ENCODE results near the gene ETFBKMT. TPM values are rescaled to one million over a fixed set of nuclear protein-coding genes. Genes with fewer than 3 reads are reported as not detected.
A peak's percentile ranks its signal among the peaks of the same experiment; 100 is the strongest.

The ETFBKMT gene
- polyA plus RNA-seq, 3 donors: 0.67 to 2.2 (median 1.5) TPM

DNA sequence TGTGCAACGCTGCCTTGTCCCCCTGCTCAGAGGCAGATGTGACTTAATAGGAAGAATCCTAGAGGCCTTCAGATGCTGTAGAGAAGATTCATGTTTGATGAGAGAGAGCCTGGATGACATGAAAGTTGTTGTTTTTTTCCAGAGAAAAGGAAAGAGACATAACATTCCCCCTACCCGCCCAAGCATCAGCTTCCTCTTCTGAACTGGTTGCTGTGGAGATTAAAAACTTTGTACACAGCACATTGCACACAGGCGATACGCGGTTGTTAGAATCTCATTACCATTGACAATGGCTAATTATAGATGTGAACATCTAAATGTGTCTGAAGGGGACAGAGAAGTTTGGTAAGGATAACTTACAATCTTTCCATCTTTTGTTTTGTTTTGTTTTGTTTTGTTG is 13.6 kb upstream of the ETFBKMT start:
- no peak overlapping the region for H2AFZ ChIP-seq (ENCODE audit: insufficient read depth, low read depth, low read length, poor library complexity, severe bottlenecking)
- no peak overlapping the region for H3K4me3 Mint-ChIP-seq
- H3K4me1 Mint-ChIP-seq: peaks cover 19% of the 10 kb centered on the region

DNA sequence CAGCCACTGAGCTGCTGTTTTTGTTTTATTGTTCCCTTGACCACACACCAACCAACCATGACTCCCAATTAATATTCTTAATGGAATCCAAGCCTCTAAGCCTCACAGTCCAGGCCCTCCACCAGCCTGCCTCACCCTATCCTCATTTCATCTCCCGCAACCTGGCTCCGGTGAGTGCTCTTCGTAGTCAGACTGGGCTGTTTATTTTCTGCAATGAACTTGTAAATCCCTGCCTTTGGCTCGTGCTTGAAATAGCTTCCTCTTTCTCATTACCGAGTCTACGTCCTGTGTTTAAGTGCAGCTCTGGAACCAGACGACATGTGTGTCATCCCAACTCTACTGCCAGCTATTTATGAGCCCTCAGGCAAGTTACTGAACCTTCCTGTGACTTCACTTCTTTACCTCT is 12.4 kb upstream of the ETFBKMT start:
- peak; percentile 47 to 53 (median 52) for DNase-seq
- intact Hi-C loops (cut with micrococcal nuclease): no loop called here
- peaks cover 0 to 5% (median 0%) of the 10 kb centered on the region in 7 donors for H3K9me3 Mint-ChIP-seq
- peaks cover 0 to 7% (median 4%) of the 10 kb centered on the region in 3 donors for H3K27me3 Mint-ChIP-seq (ENCODE audit: low read depth in 3 of 3)
- H2AFZ ChIP-seq (ENCODE audit: insufficient read depth, low read depth, low read length, poor library complexity, severe bottlenecking): peak overlapping the region; percentile 43
- TF ChIP-seq, protein P1, sequence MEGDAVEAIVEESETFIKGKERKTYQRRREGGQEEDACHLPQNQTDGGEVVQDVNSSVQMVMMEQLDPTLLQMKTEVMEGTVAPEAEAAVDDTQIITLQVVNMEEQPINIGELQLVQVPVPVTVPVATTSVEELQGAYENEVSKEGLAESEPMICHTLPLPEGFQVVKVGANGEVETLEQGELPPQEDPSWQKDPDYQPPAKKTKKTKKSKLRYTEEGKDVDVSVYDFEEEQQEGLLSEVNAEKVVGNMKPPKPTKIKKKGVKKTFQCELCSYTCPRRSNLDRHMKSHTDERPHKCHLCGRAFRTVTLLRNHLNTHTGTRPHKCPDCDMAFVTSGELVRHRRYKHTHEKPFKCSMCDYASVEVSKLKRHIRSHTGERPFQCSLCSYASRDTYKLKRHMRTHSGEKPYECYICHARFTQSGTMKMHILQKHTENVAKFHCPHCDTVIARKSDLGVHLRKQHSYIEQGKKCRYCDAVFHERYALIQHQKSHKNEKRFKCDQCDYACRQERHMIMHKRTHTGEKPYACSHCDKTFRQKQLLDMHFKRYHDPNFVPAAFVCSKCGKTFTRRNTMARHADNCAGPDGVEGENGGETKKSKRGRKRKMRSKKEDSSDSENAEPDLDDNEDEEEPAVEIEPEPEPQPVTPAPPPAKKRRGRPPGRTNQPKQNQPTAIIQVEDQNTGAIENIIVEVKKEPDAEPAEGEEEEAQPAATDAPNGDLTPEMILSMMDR (IDR thresholded peaks at IDR 0.05): no peak
- no peaks in the 10 kb centered on the region for H3K36me3 ChIP-seq (replicated peaks in 1 of 2; ENCODE audit: control insufficient read depth in 1 of 2, insufficient read depth in 2 of 2, low read length in 2 of 2)
- 20% methylated on average over 7 of the region's 7 CpGs for WGBS (ENCODE audit: insufficient coverage)
- peak overlapping the region in 1 of 3 experiments; percentile 30 for H3K4me3 ChIP-seq (replicated peaks in 1 of 3; ENCODE audit: low read depth in 2 of 3, low read length in 3 of 3)
- peak overlapping the region in 6 of 7 donors; percentile 22 to 84 (median 66) for H3K27ac Mint-ChIP-seq
- H3K4me3 Mint-ChIP-seq: peak overlapping the region in 1 of 2 donors; percentile 55
- H3K36me3 Mint-ChIP-seq: no peaks in the 10 kb centered on the region
- H3K27me3 ChIP-seq (ENCODE audit: control insufficient read depth in 2 of 2, insufficient read depth in 2 of 2, low read length in 2 of 2): no peaks in the 10 kb centered on the region
- no peaks in the 10 kb centered on the region for H3K9me3 ChIP-seq (replicated peaks in 1 of 2; ENCODE audit: control insufficient read depth in 1 of 2, insufficient read depth in 1 of 2, low read length in 2 of 2)
- H4K20me1 ChIP-seq (ENCODE audit: insufficient read depth, low read length): no peaks in the 10 kb centered on the region
- peak overlapping the region; percentile 29 for H3K4me2 ChIP-seq (replicated peaks; ENCODE audit: extremely low read depth, low read length, poor library complexity, severe bottlenecking)
- peaks cover 9 to 16% of the 10 kb centered on the region in 2 donors for H3K4me1 ChIP-seq (ENCODE audit: control insufficient read depth in 1 of 2, insufficient read depth in 2 of 2, low read length in 2 of 2)
- H3K9ac ChIP-seq (ENCODE audit: insufficient read depth, low read length, poor library complexity, severe bottlenecking): no peak overlapping the region
- peak overlapping the region; percentile 13 to 30 for H3K27ac ChIP-seq (ENCODE audit: low read depth in 1 of 2, low read length in 2 of 2)
- H3K79me2 ChIP-seq (ENCODE audit: insufficient read depth, low read length): no peaks in the 10 kb centered on the region
- H3K4me1 Mint-ChIP-seq: peaks cover 19% of the 10 kb centered on the region

More for the DNA sequence above, 13.6 kb upstream of the ETFBKMT start:
- H3K36me3 ChIP-seq (replicated peaks in 1 of 2; ENCODE audit: control insufficient read depth in 1 of 2, insufficient read depth in 2 of 2, low read length in 2 of 2): no peaks in the 10 kb centered on the region
- no peaks in the 10 kb centered on the region for H3K79me2 ChIP-seq (ENCODE audit: insufficient read depth, low read length)
- no peak overlapping the region for H3K9ac ChIP-seq (ENCODE audit: insufficient read depth, low read length, poor library complexity, severe bottlenecking)
- DNase-seq: peak in 2 of 3 donors; percentile 14 to 21
- no peak overlapping the region for H3K4me3 ChIP-seq (replicated peaks in 1 of 3; ENCODE audit: low read depth in 2 of 3, low read length in 3 of 3)
- TF ChIP-seq, protein P1 (IDR thresholded peaks at IDR 0.05): no peak
- no peak overlapping the region for H3K27ac ChIP-seq (ENCODE audit: low read depth in 1 of 2, low read length in 2 of 2)
- peak overlapping the region in 6 of 7 donors; percentile 26 to 88 (median 72) for H3K27ac Mint-ChIP-seq
- H3K36me3 Mint-ChIP-seq: no peaks in the 10 kb centered on the region
- H3K27me3 Mint-ChIP-seq (ENCODE audit: low read depth in 3 of 3): peaks cover 0 to 7% (median 4%) of the 10 kb centered on the region in 3 donors
- intact Hi-C loops (cut with micrococcal nuclease): no loop called here
- no peaks in the 10 kb centered on the region for H4K20me1 ChIP-seq (ENCODE audit: insufficient read depth, low read length)
- H3K9me3 Mint-ChIP-seq: peaks cover 0 to 5% (median 0%) of the 10 kb centered on the region in 7 donors
- H3K4me1 ChIP-seq (ENCODE audit: control insufficient read depth in 1 of 2, insufficient read depth in 2 of 2, low read length in 2 of 2): peaks cover 9 to 16% of the 10 kb centered on the region in 2 donors
- WGBS (ENCODE audit: insufficient coverage): no CpG with 5 or more reads among the region's 5 CpGs
- no peaks in the 10 kb centered on the region for H3K9me3 ChIP-seq (replicated peaks in 1 of 2; ENCODE audit: control insufficient read depth in 1 of 2, insufficient read depth in 1 of 2, low read length in 2 of 2)
- no peak overlapping the region for H3K4me2 ChIP-seq (replicated peaks; ENCODE audit: extremely low read depth, low read length, poor library complexity, severe bottlenecking)
- no peaks in the 10 kb centered on the region for H3K27me3 ChIP-seq (ENCODE audit: control insufficient read depth in 2 of 2, insufficient read depth in 2 of 2, low read length in 2 of 2)

Measured in CD14-positive monocyte (primary cell).